ENCODE data around the gene ECPAS. TPM values are rescaled to one million over a fixed set of nuclear protein-coding genes. Genes with fewer than 3 reads are reported as not detected.
"Not testable (repeated sequence)": the region's sequence is repeated elsewhere in the genome, so short reads cannot be mapped to it uniquely, and the experiment has no call there.

ECPAS gene
- total and polyA plus RNA-seq, 2 experiments from 2014 or later = 32.9 to 51.1 TPM

GRCh38 chr9:111350556-111350955, 133.6 kb downstream of the ECPAS start:
- Histone ChIP-seq H3F3A (ENCODE audit: insufficient read depth) (no peaks in the 10 kb centered on the region), H3K9me3 (ENCODE audit: low read depth) (no peaks in the 10 kb centered on the region), H3K27me3 (replicated peaks; ENCODE audit: insufficient read depth) (no peaks in the 10 kb centered on the region), H3K9ac (no peak overlapping the region), H3K4me2 (ENCODE audit: unreplicated experiment) (no peak overlapping the region), H3K4me1 (ENCODE audit: insufficient read depth) (no peaks in the 10 kb centered on the region), H3K27ac (no peak overlapping the region), H3K9me2 (ENCODE audit: insufficient read depth) (no peaks in the 10 kb centered on the region; the same call in 1 of the 2 replicates), H3K36me3 (ENCODE audit: low read depth) (no peaks in the 10 kb centered on the region), H4K20me1 (ENCODE audit: insufficient read depth) (no peaks in the 10 kb centered on the region), H2AFZ (no peak overlapping the region), H3K79me2 (ENCODE audit: insufficient read depth) (no peaks in the 10 kb centered on the region), H3K4me3 (no peak overlapping the region)
- DNase-seq = no peak
- no peak for TF ChIP-seq EZH2phosphoT487 (IDR thresholded peaks at IDR 0.05; ENCODE audit: insufficient read depth, low read depth)
- no peak for TF ChIP-seq EZH2 (IDR thresholded peaks at IDR 0.05; ENCODE audit: insufficient read depth, poor library complexity, severe bottlenecking)
- in situ Hi-C loops (cut with MboI) = no loop called here

DNA sequence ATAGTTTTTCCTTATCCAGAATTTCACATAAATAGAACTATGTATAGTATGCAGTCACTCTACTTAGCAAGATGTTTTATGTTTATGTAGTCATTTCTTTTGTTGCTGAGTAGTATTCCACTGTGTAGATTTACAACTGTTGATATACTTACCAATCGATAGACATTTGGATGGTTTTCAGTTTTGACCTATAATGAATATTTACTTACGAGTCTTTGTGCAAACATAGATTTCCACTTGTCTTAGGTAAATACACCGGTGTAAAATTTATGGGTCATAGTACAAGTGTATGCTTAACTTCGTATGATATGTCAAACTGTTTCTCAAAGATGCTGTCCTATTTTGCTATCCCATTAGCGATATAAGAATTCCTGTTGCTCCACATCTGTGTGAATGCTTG, 134.4 kb downstream of the ECPAS start:
- no peak overlapping the region for H2AFZ ChIP-seq
- H3K9me3 ChIP-seq (ENCODE audit: low read depth) = no peaks in the 10 kb centered on the region
- DNase-seq = no peak
- no peaks in the 10 kb centered on the region for H3K4me1 ChIP-seq (ENCODE audit: insufficient read depth)
- H3F3A ChIP-seq (ENCODE audit: insufficient read depth) = no peaks in the 10 kb centered on the region
- H3K4me2 ChIP-seq (ENCODE audit: unreplicated experiment) = no peak overlapping the region
- no peak overlapping the region for H3K9ac ChIP-seq
- H3K36me3 ChIP-seq (ENCODE audit: low read depth) = no peaks in the 10 kb centered on the region
- H4K20me1 ChIP-seq (ENCODE audit: insufficient read depth) = no peaks in the 10 kb centered on the region
- H3K79me2 ChIP-seq (ENCODE audit: insufficient read depth) = no peaks in the 10 kb centered on the region
- no peaks in the 10 kb centered on the region for H3K27me3 ChIP-seq (replicated peaks; ENCODE audit: insufficient read depth)
- WGBS, 2 experiments (ENCODE audit: low coverage in 1 of 2, low lambda C conversion rate in 2 of 2, missing lambda C conversion rate in 2 of 2) = 88 to 93% methylated on average over 5 of the region's 5 CpGs
- no peak overlapping the region for H3K4me3 ChIP-seq
- no peak overlapping the region for H3K27ac ChIP-seq
- no peaks in the 10 kb centered on the region; the same call in 1 of the 2 replicates for H3K9me2 ChIP-seq (ENCODE audit: insufficient read depth)
- in situ Hi-C loops (cut with MboI) = no loop called here
- TF ChIP-seq EZH2 (IDR thresholded peaks at IDR 0.05; ENCODE audit: insufficient read depth, poor library complexity, severe bottlenecking) (no peak), EZH2phosphoT487 (IDR thresholded peaks at IDR 0.05; ENCODE audit: insufficient read depth, low read depth) (no peak)

DNA sequence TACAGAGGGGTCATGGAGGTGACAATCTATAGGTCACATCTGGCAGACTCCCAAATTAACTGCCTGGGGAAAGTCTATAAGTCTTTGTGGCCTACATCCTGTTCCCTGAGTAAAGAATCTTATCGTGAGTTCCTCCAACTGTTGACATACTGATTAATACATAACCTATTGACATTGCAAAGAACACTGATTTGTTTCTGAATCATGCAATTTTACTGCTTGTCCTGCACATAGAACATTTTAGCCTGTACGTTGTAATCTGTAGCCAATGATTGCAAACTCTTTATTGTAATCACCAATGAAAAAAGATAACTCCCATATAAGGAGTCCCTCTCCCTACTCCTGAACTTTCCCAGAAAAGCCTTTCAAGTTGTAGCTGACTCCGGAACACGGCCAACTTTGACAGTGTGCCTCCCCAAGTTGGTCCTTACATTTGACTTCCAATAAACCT, 135.3 kb downstream of the ECPAS start:
- no peak for DNase-seq
- in situ Hi-C loops (cut with MboI) = no loop called here
- TF ChIP-seq EZH2phosphoT487 (IDR thresholded peaks at IDR 0.05; ENCODE audit: insufficient read depth, low read depth) = no peak
- no peak for TF ChIP-seq EZH2 (IDR thresholded peaks at IDR 0.05; ENCODE audit: insufficient read depth, poor library complexity, severe bottlenecking)

DNA sequence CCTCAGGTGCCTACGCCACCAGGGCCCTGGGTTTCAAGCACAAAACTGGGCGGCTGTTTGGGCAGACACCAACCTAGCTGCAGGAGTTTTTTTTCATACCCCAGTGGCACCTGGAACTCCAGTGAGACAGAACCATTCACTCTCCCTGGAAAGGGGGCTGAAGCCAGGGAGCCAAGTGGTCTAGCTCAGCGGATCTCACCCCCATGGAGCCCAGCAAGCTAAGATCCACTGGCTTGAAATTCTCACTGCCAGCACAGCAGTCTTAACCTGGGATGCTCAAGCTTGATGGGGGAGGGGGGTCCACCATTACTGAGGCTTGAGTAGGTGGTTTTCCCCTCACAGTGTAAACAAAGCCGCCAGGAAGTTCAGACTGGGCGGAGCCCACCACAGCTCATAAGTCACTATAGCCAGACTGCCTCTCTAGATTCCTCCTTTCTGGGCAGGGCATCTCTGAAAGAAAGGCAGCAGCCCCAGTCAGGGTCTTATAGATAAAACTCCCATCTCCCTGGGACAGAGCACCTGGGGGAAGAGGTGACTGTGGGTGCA, 149.8 kb downstream of the ECPAS start:
- H3K36me3 ChIP-seq (ENCODE audit: low read depth); H3K27ac ChIP-seq; H3F3A ChIP-seq (ENCODE audit: insufficient read depth); H2AFZ ChIP-seq; H3K27me3 ChIP-seq (replicated peaks; ENCODE audit: insufficient read depth); H3K9me2 ChIP-seq (ENCODE audit: insufficient read depth); H3K79me2 ChIP-seq (ENCODE audit: insufficient read depth); DNase-seq; H3K4me2 ChIP-seq (ENCODE audit: unreplicated experiment); H4K20me1 ChIP-seq (ENCODE audit: insufficient read depth); H3K9ac ChIP-seq; in situ Hi-C loops (cut with MboI); H3K4me3 ChIP-seq; H3K4me1 ChIP-seq (ENCODE audit: insufficient read depth); H3K9me3 ChIP-seq (ENCODE audit: low read depth): not testable (repeated sequence)
- WGBS, 2 experiments (ENCODE audit: low coverage in 1 of 2, low lambda C conversion rate in 2 of 2, missing lambda C conversion rate in 2 of 2) = 81 to 89% methylated on average over 5 of the region's 5 CpGs

More for the DNA sequence above, 135.3 kb downstream of the ECPAS start:
- no peak overlapping the region for H3K4me3 ChIP-seq
- H2AFZ ChIP-seq = no peak overlapping the region
- H3K27me3 ChIP-seq (replicated peaks; ENCODE audit: insufficient read depth) = no peaks in the 10 kb centered on the region
- WGBS, 2 experiments (ENCODE audit: low coverage in 1 of 2, low lambda C conversion rate in 2 of 2, missing lambda C conversion rate in 2 of 2) = 72 to 74% methylated on average over 4 of the region's 4 CpGs
- H3K79me2 ChIP-seq (ENCODE audit: insufficient read depth) = no peaks in the 10 kb centered on the region
- H3K9ac ChIP-seq = no peak overlapping the region
- H4K20me1 ChIP-seq (ENCODE audit: insufficient read depth) = no peaks in the 10 kb centered on the region
- no peaks in the 10 kb centered on the region; the same call in 1 of the 2 replicates for H3K9me2 ChIP-seq (ENCODE audit: insufficient read depth)
- no peaks in the 10 kb centered on the region for H3K9me3 ChIP-seq (ENCODE audit: low read depth)
- no peaks in the 10 kb centered on the region for H3K4me1 ChIP-seq (ENCODE audit: insufficient read depth)
- H3K4me2 ChIP-seq (ENCODE audit: unreplicated experiment) = no peak overlapping the region
- no peak overlapping the region for H3K27ac ChIP-seq
- H3F3A ChIP-seq (ENCODE audit: insufficient read depth) = no peaks in the 10 kb centered on the region
- no peaks in the 10 kb centered on the region for H3K36me3 ChIP-seq (ENCODE audit: low read depth)

DNA sequence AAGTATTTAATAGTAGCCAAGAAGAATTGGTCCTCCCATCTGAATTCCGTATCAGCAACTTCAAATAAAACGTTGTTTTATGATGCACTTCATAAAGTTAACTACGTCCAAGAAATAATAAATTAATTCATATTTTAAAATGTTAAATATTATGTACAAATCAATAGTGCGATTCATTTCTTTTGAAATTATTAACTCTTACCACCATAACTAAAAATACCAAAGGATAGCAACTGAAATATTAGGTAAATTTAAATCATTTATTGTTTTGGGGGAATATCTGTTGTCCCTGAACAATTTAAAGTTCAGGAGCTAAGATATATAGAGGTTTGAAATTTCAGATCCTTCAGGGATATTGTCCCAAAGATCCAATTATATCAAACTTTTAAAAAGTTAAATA, 154.1 kb downstream of the ECPAS start, which contains the start of gene OR2K2:
Gene OR2K2, minus strand, starts transcription at position 101 of the 400 bp plus-strand sequence. CDS start 1,791 bp downstream, outside the sequence.
- H3K9me2 ChIP-seq (ENCODE audit: insufficient read depth) = no peaks in the 10 kb centered on the region
- H3F3A ChIP-seq (ENCODE audit: insufficient read depth) = no peaks in the 10 kb centered on the region
- H3K4me3 ChIP-seq = no peak within 1 kb of the TSS
- H3K27ac ChIP-seq = no peak within 1 kb of the TSS
- H3K4me2 ChIP-seq (ENCODE audit: unreplicated experiment) = no peak within 1 kb of the TSS
- no peaks in the 10 kb centered on the region for H3K9me3 ChIP-seq (ENCODE audit: low read depth)
- no peaks in the 10 kb centered on the region for H4K20me1 ChIP-seq (ENCODE audit: insufficient read depth)
- 72 to 83% methylated on average over 4 of the region's 4 CpGs for WGBS, 2 experiments (ENCODE audit: low coverage in 1 of 2, low lambda C conversion rate in 2 of 2, missing lambda C conversion rate in 2 of 2)
- in situ Hi-C loops (cut with MboI) = no loop called here
- no peak within 1 kb of the TSS for H3K9ac ChIP-seq
- no peak for DNase-seq
- no peaks in the 10 kb centered on the region for H3K4me1 ChIP-seq (ENCODE audit: insufficient read depth)
- no peaks in the 10 kb centered on the region for H3K79me2 ChIP-seq (ENCODE audit: insufficient read depth)
- 0 out of 2 replicates have a peak, but pooled peaks cover 5% of the 10 kb centered on the region for H3K27me3 ChIP-seq (replicated peaks; ENCODE audit: insufficient read depth)
- no peaks in the 10 kb centered on the region for H3K36me3 ChIP-seq (ENCODE audit: low read depth)
- TF ChIP-seq EZH2 (IDR thresholded peaks at IDR 0.05; ENCODE audit: insufficient read depth, poor library complexity, severe bottlenecking) = no peak
- TF ChIP-seq EZH2phosphoT487 (IDR thresholded peaks at IDR 0.05; ENCODE audit: insufficient read depth, low read depth) = no peak
- no peak within 1 kb of the TSS for H2AFZ ChIP-seq
